ENCODE data around the gene IL36B. TPM values are rescaled to one million over a fixed set of nuclear protein-coding genes. Genes with fewer than 3 reads are reported as not detected.

Gene IL36B
- total RNA-seq, 1 donor, result not detected

DNA sequence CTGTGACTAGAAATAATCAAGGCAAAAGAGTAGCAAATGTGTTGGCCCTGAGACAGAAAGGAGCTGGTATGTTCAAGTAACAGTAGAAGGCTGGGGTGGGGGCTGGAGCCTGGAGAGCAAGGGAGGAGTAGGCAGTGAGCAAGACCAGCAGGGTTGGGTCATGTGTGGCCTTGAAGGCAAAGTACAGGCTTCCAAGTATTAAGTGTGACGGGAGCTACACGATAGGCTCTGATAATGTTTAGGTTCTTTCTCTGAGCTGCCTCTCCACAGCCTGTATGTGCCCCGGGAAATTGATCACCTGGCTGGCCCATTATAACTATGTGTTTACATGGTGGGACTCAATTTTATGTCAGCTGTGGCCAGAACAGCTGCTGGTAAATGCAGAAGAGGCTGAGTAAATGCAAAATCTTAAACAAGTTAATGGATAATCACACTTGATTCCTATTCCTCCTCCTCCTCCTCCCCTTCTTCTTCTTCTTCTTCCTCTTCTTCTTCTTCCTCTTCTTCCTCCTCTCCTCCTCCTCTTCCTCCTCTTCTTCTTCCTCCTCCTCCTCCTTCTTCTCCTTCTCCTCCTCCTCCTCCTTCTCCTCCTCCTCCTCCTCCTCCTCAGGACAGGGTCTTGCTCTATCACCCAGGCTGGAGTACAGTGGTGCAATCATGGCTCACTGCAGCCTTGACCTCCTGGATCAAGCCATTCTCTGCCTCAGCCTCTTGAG is 24.4 kb upstream of the IL36B start:
- no peak for DNase-seq (ENCODE audit: low read depth)
- no peak overlapping the region for H3K4me3 ChIP-seq (ENCODE audit: low read depth, low read length)
- TF ChIP-seq, protein P1, sequence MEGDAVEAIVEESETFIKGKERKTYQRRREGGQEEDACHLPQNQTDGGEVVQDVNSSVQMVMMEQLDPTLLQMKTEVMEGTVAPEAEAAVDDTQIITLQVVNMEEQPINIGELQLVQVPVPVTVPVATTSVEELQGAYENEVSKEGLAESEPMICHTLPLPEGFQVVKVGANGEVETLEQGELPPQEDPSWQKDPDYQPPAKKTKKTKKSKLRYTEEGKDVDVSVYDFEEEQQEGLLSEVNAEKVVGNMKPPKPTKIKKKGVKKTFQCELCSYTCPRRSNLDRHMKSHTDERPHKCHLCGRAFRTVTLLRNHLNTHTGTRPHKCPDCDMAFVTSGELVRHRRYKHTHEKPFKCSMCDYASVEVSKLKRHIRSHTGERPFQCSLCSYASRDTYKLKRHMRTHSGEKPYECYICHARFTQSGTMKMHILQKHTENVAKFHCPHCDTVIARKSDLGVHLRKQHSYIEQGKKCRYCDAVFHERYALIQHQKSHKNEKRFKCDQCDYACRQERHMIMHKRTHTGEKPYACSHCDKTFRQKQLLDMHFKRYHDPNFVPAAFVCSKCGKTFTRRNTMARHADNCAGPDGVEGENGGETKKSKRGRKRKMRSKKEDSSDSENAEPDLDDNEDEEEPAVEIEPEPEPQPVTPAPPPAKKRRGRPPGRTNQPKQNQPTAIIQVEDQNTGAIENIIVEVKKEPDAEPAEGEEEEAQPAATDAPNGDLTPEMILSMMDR (IDR thresholded peaks at IDR 0.05; ENCODE audit: insufficient read depth, low read length), result no peak

DNA sequence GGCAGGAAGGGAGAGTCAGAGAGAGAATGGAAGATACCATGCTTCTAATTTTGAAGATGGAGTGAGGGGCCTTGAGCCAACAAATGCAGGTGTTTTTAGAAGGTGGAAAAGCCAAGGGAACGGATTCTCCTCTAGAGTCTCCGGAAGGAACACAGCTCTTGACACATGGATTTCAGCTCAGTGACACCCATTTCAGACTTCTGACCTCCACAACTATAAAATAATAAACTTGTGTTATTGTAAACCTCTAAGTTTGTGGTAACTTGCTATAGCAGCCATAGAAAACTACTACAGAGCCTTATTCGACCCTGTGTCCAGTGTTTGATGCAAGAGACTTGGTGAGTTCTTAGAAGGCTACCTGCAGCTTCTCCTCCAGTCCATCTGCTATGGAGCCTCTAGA is 22.9 kb upstream of the IL36B start:
- DNase-seq (ENCODE audit: low read depth), result no peak
- no peak overlapping the region for H3K4me3 ChIP-seq (ENCODE audit: low read depth, low read length)
- TF ChIP-seq, protein P1 (IDR thresholded peaks at IDR 0.05; ENCODE audit: insufficient read depth, low read length), result no peak

DNA sequence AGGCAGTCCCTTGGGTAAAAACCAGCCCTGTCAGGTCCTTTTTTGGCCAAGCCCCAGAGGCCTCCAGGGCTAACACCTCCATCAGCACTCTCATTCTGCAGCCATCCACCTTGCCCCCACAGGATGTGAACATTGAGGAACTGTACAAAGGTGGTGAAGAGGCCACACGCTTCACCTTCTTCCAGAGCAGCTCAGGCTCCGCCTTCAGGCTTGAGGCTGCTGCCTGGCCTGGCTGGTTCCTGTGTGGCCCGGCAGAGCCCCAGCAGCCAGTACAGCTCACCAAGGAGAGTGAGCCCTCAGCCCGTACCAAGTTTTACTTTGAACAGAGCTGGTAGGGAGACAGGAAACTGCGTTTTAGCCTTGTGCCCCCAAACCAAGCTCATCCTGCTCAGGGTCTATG is 22.4 kb upstream of the IL36B start:
- TF ChIP-seq, protein P1 (IDR thresholded peaks at IDR 0.05; ENCODE audit: insufficient read depth, low read length), result no peak

DNA sequence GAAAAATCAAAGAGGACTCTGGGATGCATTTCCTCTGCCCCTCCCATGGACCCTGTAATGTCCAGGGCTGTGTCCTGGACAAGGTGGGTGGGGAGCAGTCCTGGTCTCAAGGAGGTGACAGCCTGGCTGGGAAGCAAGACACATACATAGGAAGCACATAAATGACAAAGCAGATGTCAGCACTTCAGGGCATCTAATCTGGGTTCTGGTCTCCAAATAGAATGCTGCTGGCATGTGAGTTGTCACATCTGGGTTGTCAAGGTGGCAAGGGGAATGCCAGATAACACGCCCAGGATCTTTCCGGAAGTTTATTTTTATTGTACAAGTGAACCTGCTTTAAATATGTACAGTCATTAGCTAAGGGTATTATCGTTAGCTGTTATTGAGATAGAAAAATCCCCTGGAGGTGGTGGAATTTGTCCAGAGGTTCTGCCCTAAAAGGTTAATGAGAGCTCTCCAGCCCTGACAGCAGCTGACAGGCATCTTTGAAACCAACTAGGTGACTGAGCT is 20.7 kb upstream of the IL36B start:
- TF ChIP-seq, protein P1 (IDR thresholded peaks at IDR 0.05; ENCODE audit: insufficient read depth, low read length), result no peak
- no peak overlapping the region for H3K4me3 ChIP-seq (ENCODE audit: low read depth, low read length)
- no peak for DNase-seq (ENCODE audit: low read depth)

More for the DNA sequence above, 22.4 kb upstream of the IL36B start:
- no peak overlapping the region for H3K4me3 ChIP-seq (ENCODE audit: low read depth, low read length)
- DNase-seq (ENCODE audit: low read depth), result no peak

DNA sequence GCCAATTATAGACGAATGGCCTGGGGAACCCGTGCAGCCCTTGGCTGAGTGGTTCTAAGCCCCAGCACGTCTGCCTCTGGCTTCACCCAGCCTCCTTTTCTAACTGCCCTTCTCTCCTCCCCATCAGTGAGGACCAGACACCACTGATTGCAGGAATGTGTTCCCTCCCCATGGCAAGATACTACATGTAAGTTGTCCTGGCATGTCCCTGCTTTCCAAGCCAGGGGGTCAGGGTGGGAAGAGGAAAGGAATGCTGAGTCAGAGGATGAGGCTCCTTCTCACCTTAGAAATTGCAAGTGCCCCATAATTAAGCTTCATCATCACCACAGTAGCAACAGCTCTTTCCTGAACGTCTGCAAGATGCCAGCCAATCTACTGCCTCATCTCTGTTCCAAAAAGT is 19.9 kb upstream of the IL36B start:
- H3K4me3 ChIP-seq (ENCODE audit: low read depth, low read length), result no peak overlapping the region
- TF ChIP-seq, protein P1 (IDR thresholded peaks at IDR 0.05; ENCODE audit: insufficient read depth, low read length), result no peak
- DNase-seq (ENCODE audit: low read depth), result no peak

DNA sequence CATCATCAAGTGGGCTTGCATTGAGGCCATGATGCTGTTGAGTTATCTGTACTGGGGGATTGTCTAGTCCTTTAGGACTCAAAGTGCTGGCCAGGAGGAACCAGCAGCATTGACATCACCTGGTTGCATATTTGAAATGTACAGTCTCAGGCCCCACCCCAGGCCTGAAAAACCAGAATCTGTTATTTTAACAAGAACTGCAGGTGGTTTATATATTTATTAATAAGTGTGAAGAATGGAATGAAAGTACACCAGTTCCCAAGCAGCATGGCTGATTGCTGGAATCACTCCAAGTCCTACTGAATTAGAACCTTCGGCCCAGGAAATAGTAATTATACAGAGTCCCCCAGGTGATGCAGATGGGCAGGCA is 17.9 kb upstream of the IL36B start:
- no peak for DNase-seq (ENCODE audit: low read depth)
- TF ChIP-seq, protein P1 (IDR thresholded peaks at IDR 0.05; ENCODE audit: insufficient read depth, low read length), result no peak
- no peak overlapping the region for H3K4me3 ChIP-seq (ENCODE audit: low read depth, low read length)
